A204.1 (cell line): ENCODE measurements around the gene RPL37.
"Not testable (repeated sequence)": the region's sequence is repeated elsewhere in the genome, so short reads cannot be mapped to it uniquely, and the experiment has no call there.

ENCODE experiments used
- FAIRE-seq: peaks from 2 replicates; lab custom pipeline; 2012; peaks lifted over from hg19 to GRCh38; lab: Jason Lieb, UNC

RPL37 gene

DNA sequence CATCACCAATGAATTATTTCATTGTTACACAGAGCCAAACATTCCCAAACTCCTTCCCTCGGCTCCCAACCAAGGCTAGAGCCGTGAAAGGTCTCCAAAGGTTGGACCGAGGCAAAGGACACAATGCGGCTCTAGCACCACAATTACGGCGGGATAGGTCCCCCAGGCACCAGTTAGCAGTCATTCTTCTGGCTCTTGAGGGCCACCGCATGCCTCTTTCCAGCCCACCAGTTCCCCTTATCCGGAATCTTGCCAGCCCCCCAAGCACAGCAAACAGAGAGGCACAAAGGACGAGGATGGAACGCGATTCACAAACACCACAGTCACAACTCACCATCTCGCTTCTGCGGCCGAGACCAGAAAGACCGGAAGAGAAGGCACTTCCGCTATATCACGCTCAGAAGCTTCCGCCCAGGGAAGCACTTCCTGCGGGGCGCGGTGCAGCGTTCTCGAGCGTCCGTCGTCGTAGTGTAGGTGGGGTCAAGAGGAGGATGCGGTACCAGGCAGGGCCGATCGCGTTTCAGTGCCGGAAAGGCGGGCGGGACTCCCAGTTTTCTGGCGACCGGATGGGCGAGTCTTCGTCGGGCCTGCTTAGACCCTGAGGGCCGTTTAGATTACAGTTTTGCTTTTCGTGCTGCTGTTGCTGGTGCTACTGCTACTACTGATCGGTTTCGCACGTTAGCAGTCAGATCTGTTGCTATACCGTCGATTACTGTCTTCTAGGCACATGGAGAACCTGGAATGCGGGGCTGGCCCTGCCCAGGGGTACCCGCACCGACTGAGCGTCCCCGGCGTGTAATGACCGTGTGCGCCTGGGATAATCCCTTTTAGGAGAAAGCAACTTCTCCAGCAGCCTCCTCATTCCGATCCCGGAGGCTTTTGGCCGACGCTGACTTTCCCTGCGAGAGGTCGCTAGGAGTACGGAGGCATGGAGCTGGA, at the start of gene RPL37:
Gene RPL37, minus strand, starts transcription at position 374 of the 939 bp plus-strand sequence. Its CDS starts 37 bp downstream, at position 337.
- peak; percentile 46 for FAIRE-seq

DNA sequence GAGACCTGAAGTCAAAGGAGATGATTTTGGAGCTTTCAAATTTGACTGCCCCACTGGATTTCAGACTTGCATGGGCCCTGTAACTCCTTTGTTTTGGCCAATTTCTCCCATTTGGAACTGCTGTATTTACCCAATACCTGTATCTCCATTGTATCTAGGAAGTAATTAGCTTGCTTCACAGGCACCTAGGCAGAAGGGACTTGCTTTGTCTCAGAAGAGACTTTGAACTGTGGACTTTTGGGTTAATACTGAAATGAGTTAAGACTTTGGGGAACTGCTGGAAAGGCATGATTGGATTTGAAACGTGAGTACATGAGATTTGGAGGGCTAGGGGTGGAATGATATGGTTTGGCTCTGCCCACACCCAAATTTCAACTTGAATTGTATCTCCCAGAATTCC, 48.0 kb upstream of the RPL37 start:
- not testable (repeated sequence) for FAIRE-seq

DNA sequence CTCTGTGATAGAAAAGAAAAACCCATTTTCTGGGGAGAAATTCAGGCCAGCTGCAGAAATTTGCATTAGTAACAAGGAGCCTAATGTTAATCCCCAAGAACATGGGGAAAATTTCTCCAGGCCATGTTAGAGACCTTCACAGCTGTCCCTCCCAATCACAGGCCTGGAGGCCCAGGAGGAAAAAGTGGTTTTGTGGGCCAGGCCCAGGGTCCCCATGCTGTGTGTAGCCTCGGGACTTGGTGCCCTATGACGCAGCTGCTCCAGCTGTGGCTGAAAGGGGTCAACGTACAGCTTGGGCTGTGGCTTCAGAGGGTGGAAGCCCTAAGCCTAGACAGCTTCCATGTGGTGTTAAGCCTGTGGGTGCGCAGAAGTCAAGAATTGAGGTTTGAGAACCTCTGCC, 47.3 kb upstream of the RPL37 start:
- FAIRE-seq, result no peak

DNA sequence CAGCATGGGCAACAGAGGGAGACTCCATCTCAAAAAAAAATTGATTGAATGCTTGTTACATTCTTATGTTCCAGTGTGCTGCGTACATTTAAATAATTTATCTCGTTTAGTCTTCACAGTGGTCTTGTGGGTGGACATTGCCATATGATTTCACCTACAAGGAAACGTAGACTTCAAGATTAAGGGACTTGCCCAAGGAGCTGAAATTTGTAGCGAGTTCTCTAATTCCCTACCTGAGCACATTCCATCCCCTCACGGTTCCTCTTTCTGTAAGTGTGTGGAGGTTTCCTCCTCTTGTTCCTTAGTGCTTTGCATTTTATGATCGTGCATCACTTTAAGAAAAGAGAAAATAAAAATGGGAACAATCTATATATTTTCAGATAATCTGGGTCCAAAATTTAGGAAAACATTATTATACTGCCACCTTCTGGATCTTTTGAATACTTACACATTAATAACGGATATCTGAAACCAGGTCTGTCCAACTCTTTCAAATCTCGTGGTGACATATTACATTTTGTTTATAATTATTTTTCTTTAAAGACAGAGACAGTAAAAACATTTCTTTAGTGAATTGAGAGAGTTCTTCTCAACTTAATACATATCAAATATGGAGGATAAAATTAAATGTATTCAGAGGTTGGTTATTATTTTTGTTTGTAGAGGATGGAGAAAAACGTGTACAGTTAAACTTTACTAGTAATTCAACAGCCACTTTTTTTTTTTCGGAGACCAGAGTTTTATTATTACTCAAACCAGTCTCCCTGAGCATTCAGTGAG, 44.3 kb upstream of the RPL37 start:
- peak; percentile 98 for FAIRE-seq

DNA sequence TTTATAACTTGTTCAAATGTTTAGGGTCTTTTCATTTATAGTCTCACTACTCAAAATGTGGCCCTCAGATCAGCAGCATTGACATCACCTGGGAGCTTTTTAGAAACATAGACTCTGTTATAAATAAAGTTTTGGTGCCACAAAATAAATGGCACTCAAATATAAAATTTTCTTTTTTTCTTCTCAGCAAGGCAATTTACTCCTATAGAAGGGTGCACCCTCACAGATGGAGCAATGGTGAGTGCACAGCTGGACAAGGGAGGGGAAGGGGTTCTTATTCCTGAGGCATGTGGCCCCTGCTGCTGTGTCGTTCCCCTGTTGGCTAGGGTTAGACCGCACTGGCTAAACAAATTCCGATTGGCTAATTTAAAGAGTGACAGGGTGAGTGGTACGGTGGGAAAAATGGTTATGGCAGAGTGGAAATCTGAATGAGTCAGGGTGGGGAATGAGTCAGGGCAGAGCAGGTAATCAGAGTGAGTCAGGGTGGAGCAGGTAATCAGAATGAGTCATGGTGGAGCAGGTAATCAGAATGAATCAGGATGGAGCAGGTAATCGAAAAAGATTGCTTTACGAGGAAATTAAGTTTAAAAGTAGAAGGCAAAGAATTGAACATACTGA, 42.5 kb upstream of the RPL37 start:
- FAIRE-seq, result no peak

DNA sequence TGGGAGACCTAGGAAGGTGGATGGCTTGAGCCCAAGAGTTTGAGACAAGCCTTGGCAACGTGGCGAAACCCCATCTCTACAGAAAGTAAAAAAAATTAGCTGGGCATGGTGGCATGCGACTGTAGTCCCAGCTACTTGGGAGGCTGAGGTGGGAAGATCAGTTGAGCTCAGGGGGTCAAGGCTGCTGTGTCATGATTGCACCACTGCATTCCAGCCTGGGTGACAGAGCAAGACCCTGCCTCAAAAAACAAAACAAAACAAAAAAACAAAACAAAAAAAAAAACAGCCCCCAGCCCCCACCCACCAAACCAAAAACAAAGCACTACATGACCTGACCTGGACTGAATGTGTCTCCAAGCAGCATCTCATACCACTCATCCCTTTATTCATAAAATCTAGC, 40.9 kb upstream of the RPL37 start:
- FAIRE-seq, result no peak

DNA sequence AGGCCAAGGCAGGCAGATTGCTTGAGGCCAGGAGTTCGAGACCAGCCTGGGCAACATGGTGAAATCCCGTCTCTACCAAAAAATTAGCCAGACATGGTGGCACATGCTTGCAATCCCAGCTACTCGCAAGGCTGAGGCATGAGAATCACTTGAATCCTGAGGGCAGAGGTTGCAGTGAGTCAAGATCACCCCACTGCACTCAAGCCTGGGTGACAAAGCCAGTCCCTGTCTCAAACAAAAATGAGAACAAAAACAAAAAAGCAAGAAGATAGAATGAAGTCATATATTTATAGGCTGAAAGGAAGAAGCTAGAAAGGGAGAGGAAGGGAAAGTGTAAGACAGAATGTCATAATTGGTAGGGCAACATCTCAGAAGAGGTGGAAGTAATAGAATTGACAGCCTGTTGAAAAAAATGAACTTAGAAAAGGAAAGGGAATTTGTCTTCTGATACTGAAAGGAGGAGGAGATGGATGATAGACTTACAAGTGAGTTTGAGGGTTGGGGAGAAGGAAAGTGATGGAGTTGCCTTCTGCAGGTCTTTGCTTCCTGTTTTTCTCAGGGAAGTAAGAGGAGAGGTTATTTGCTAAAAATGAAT, 38.4 kb upstream of the RPL37 start:
- no peak for FAIRE-seq

DNA sequence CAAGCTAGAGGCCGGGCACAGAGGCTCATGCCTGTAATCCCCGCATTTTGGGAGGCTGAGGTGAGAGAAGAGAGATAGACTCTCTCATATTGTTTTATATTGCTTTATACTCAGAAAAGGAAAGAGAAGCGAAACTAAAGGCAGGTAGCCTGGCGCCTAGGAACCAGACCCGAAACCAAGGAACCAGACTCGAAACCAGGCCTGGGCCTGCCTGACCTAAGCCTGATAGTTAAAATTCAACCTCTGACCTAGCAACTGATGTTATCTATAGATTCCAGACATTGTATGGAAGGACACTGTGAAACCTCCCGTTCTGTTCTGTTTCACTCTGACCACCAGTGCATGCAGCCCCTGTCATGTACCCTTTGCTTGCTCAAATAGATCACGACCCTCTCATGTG, 37.2 kb upstream of the RPL37 start:
- not testable (repeated sequence) for FAIRE-seq

DNA sequence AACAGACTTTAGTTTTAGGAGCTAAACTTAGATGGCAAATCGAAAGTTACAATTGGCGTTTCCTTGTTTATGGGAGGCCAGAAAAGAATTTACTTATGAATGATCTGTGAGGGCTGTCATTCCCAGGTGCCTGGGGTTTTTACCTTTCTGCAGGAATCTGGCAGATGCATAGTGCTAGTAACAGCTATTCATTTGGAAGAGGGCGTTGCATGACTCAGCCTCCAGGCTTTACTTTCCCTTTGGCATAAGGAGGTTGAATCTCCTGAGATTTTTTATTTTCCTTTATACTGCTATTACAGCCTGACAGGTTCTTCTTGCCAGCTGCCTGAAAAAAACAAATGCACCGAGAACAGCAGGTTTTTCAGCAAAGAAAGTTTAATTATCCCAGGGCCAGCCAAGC, 36.2 kb upstream of the RPL37 start:
- FAIRE-seq, result no peak

DNA sequence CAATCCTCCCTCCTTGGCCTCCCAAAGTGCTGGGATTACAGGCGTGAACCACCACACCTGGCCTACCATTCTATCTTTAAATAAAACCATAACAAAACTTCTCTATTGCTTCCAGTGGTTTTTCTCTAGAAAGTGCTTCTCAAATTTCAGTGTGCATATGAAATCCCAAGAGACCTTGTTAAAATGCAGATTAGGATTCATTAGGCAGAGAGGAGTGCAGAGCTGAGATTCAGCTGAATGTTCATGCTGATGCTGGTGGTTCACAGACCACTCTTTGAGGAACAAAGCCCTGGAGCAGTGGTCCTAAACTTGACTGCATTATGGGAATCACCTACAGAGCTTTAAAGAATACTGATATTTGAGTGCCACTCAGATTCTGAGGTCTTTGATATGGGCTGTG, 34.4 kb upstream of the RPL37 start:
- FAIRE-seq, result no peak

DNA sequence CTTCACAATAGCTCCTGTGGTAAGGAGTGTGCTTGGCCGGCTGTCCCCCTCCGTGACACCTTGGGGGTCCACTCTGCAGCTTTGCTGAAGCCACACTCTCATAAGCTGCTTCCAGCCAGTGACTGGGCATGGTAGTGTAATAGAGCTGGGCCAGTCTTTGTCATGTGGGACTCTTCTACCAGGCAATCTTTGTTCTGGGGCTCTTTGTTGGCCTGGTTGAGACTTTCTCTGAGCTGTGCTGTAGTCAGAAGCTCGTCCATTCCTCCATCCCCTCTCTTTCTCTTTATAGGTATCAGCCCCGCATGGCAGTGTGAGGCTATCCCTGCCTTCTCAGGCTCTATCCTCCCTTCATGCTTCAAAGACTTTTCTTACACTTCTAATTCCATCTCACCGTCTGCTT, 31.8 kb upstream of the RPL37 start:
- no peak for FAIRE-seq

DNA sequence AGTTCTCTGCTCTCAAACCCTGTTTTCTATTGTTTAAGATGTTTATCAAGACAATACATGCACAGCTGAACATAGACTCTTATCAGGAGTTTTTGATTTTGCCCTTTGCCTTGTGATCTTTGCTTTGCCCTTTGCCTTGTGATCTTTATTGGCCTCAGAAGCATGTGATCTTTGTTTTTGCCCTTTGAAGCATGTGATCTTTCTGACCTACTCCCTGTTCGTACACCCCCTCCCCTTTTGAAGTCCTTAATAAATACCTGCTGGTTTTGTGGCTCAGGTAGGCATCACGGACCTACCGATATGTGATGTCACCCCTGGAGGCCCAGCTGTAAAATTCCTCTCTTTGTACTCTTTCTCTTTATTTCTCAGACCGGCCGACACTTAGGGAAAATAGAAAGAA, 30.0 kb upstream of the RPL37 start:
- FAIRE-seq, result not testable (repeated sequence)

DNA sequence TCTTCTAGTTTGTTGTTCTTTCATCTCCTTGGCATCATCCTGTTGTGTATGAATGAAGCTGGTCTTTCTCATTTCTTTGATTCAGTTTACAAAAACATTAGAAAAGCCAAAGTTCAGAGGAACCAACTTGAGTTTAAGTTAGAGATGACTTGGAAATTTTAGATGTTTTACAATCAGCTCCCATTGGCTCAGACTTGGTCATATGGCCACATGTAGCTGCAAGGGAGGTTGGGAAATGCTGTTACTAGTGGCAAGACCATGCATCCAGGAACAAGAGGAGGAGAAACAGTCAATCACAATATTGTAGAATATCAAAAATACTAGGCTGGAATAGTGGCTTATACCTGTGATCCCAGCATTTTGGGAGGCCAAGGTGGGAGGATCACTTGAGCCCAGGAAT, 25.7 kb upstream of the RPL37 start:
- FAIRE-seq, result no peak

DNA sequence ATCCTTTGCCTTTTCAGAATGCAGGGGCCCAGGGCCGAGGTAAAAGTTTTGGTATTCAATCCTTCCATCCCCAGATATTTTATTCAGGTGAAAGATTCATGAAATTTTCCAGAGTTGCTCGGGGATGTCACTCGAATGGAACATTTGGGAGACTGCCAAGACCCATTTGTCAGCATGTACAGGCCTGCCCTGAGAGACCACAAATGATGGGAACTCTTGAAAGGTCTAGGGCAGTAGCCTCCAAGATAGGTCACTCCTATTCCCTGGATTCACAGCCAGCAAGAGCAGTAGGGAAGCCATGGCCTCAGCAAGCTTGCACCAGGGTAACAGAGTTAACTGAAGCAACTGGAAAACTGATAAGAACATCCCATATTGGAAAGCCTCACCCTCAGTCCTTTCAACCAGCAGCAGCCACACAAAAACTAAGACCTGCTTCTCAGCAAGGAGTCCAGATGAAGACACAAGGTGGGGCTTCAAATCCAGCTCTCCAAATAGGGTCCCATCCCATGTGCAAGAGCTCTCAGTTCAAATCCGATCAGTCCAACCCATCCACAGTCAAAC, 18.7 kb upstream of the RPL37 start:
- no peak for FAIRE-seq

DNA sequence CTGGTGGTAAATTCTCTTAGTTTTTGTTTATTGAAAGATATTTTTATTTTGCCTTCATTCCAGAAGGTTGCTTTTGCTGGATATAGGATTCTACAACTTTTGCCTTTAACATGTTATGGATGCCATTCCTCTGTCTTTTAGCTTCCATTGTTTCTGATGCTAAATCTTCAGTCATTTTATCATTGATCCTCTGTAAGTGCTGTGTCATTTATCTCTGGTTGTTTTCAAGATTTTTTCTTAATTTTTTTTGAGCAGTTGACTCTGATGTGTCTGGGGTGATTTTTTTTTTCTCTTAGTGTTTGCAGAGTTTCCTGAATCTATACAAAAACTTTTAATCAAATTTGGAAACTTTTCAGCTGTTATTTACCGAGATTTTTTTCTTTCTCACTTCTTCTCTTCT, 12.5 kb upstream of the RPL37 start:
- FAIRE-seq, result no peak

DNA sequence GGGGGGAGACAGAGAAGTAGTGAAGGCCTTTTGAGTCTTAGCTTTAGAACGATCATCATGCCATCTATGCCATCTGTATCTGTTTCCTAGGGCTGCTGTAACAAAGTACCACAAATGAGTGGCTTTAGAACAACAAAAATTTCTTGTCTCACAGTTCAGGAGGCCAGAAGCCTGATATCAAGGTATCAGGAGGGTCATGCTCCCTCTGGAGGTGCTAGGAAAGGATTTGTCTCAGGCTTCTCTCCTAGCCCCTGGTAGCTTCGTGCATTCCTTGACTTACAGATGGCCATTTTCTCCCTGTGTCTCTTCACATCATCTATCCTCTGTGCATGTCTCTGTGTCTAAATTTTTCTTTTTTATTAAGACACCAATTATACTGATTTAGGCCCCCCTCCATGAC, 11.3 kb upstream of the RPL37 start:
- FAIRE-seq, result no peak

DNA sequence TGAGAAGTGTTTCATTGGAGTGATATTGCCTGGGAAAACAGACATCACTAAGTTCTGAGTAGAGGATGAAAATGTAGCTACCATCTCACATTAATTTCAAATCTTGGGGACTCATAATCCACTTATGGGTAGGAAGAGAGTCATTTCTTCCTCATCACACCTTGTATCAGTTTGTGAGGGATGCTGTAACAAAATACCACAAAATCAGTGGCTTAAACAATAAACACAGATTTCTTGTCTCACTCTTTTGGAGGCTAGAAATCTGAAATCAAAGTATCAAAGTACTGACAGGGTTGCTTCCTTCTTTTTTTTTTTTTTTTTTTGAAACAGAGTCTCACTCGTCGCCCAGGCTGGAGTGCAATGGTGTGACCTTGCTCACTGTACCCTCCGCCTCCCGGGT, 9.5 kb upstream of the RPL37 start:
- FAIRE-seq, result no peak

DNA sequence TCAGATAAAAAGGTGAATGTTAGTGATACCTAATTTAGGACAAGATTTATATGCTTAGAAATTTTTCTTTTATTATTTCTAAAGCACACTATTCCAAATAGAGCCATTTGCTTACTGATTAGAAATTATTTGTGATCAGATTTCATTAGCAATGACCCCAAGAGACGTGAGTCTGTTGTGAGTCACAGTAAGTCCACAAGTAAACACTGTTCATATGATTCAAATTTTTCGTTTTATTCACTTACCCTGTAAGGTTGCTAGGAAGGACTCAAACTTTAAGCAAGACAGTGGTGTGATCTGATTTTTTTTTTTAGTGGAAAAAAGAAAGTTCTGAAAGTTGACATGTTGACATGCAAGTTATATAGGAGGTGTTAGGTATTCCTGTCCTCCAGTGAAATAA, 7.3 kb upstream of the RPL37 start:
- FAIRE-seq, result no peak

DNA sequence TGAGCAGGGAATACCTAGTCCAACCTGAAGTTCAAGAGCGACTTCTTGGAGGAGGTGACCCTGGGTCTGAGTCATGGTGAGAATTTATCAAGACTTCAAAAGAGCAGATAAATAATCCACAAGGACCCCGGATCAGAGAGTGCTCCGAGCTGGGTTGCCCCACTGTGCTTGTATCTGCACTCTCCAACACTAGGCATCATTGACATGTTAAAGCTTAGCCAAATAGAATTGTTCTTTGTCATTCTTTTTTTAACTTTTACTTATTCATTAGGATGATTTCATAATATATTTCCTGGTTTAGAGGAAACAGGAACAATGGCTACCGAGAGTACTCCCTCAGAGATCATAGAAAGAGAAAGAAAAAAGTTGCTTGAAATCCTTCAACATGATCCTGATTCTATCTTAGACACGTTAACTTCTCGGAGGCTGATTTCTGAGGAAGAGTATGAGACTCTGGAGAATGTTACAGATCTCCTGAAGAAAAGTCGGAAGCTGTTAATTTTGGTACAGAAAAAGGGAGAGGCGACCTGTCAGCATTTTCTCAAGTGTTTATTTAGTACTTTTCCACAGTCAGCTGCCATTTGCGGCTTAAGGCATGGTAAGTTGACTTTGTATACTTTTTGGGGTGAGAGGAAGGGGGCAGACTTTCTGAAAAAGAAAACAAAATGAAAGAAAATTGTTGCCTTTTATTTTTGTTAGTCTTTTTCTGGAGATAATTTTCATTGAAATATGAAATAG, 6.2 kb upstream of the RPL37 start, which contains the start of gene CARD6:
Gene CARD6, plus strand, starts transcription at position 300 of the 738 bp plus-strand sequence. Its CDS starts 16 bp downstream, at position 316.
- no peak for FAIRE-seq

DNA sequence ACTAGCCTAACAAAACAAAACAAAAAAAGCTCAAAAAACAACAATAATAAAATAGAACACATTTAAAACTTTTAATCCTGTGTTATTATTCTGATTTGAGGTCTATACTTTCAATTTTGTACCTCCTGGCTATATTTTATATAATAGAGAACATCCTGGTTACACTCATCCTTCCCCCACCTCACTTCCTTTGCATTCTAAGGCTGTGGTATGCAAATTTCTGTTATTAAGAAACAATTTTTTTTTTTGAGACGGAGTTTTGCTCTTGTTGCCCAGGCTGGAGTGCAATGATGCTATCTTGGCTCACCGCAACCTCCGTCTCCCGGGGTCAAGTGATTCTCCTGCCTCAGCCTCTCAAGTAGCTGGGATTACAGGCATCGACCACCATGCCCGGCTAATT, 3.1 kb upstream of the RPL37 start:
- FAIRE-seq, result no peak

DNA sequence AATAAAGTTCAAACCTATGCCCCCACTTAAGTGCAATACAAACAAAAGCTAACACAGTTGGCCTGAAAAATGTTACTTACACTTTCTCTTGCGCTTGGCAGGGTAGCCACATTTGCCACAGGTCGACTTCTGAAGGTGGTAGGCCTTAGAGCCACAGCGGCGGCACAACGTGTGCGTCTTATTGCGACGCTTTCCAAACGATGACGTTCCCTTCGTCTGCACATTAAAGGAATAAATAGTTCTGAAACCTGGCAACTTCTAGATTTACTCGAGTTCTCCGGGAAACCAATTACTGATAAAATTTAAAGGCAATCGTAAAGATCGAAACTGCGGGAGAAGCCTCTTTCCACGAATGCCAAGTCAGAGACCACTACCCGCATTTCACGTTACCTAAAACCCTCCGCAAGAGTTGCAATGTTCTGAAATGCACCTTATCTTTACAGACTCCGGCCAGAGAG, 602 bp downstream of the RPL37 start:
- FAIRE-seq, result no peak
